Measurements from ENCODE around the gene EAF1.
"Not testable (repeated sequence)": the region's sequence is repeated elsewhere in the genome, so short reads cannot be mapped to it uniquely, and the experiment has no call there.

The EAF1 gene

DNA sequence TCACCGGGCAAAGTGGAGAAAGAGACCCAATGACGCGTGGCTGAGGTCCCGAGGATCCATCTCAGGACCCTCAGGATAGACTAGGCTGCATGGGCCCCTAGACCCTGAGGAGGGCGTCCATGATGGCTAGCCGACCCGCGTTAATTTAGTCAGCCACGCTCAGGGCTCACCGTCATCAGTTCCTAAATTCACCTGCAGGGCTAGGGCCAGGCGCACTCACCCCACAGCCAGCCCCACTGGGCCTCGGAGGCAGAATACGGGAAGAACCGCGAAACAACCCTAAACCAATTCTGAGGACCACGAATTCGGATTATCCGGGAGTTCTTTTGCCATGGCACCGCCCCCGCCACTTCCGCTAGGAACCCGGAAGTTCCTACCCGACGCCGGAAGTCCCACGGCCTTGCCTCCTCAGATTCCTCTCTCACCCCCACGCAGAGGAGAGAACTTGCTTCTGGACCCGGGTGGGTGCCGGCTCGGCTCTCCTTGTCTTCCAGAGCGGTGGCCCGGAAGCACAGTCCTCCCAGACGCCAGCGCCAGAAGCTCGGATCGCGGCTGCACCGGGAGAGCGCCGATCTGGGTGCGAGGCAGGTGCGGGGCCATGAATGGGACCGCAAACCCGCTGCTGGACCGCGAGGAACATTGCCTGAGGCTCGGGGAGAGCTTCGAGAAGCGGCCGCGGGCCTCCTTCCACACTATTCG, at the start of gene EAF1, which contains the start of gene METTL6:
Gene EAF1, plus strand, starts transcription at position 417 of the 699 bp plus-strand sequence. Its CDS starts 182 bp downstream, at position 599.
Gene METTL6, minus strand, starts transcription at position 363 of the 699 bp plus-strand sequence. CDS start 1,033 bp downstream, outside the sequence.
- peaks cover 3% of the 10 kb centered on the region for H3K36me3 Mint-ChIP-seq
- H3K9me3 Mint-ChIP-seq (ENCODE audit: low read depth) = no peaks in the 10 kb centered on the region
- peaks cover 60% of the 10 kb centered on the region for H3K4me1 Mint-ChIP-seq (ENCODE audit: low read depth)
- peak within 1 kb of the TSS; percentile 94 for H3K27ac Mint-ChIP-seq
- H3K27me3 Mint-ChIP-seq = no peaks in the 10 kb centered on the region
- peak within 1 kb of the TSS; percentile 95 for H3K4me3 Mint-ChIP-seq

DNA sequence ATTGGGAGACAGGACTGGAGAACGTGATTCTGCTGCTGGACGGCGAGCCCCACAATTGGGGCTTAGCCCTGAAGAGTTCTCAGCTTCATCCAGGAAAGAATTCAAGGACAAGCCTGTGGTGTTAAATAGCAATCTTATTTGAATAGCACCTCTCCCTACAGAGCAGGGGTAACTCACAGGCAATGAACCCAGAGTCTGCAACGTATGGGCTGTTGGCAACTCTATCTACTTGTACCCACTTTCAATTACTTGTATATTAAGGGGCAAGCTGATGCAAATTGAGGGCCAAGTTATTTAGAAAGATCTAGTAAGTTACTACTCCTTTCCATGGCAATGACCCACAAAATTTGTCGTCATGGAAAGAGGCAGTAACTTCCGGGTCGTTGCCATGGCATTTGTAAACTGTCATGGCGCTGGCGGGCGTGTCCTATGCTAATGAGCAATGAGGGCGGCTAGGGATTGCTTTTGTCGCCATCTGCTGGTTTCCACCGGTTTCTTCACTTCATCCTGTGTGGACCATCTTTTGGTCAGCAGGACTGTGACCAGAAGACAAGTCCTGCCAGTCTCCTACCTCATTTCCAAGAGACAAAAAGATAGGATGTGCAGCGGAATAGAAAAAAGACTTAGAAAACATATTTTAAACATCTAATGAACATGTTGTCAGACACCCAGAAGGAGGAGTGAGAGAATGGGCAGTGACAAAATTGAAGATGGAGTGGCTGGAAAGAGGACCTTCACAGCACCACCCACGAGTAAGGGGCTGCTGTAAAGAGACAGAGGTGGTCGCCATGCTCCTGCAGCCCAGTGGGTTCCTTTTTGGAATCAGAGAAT, 49.2 kb upstream of the EAF1 start:
- no peaks in the 10 kb centered on the region for H3K9me3 Mint-ChIP-seq (ENCODE audit: low read depth)
- peak overlapping the region; percentile 85 for H3K27ac Mint-ChIP-seq
- no peaks in the 10 kb centered on the region for H3K27me3 Mint-ChIP-seq
- no peaks in the 10 kb centered on the region for H3K36me3 Mint-ChIP-seq
- peaks cover 8% of the 10 kb centered on the region for H3K4me1 Mint-ChIP-seq (ENCODE audit: low read depth)
- peak overlapping the region; percentile 20 for H3K4me3 Mint-ChIP-seq

DNA sequence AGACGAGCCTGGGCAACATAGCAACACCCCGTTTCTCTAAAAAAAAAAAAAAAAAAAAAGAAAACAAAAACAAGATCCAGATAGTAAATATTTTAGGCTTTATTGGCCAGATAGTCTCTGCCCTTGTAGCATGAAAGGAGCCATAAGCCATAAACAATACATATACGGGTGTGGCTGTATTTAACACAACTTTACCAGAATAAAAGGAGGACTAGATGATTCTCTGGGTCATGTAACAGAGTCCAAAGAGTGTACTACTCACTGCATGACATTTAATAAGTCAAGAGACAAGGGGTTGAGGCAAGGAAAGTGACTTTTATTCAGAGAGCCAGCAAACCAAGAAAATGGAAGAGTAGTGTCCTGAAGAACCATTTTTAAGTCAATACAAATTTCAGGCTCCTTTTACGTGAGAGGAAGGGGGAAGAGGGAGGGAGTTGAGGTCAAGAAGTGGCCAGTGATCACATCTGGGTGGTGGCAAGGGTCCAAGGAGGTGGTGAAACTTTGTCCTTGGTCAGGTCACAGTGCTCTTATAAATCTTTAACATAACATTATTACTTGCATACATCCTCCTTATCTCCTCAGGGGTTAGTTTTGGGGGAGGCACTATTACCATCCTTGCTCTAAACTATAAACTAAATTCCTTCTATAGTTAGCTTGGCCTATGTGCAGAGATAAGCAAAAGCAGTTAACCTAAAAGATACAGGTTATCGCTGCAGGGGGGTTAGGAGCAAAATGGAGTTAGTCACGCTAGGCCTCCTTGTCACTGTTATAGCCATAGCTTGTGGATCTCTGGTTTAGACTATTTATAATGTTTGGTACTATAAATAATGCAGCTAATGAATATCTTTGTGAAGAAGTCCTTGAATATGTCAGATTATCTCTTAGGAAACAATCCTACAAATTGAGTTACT, 46.2 kb upstream of the EAF1 start:
- Mint-ChIP-seq H3K27me3 (no peaks in the 10 kb centered on the region), H3K36me3 (no peaks in the 10 kb centered on the region), H3K9me3 (ENCODE audit: low read depth) (peaks cover 3% of the 10 kb centered on the region), H3K4me1 (ENCODE audit: low read depth) (peaks cover 8% of the 10 kb centered on the region), H3K4me3 (no peak overlapping the region), H3K27ac (no peak overlapping the region)

DNA sequence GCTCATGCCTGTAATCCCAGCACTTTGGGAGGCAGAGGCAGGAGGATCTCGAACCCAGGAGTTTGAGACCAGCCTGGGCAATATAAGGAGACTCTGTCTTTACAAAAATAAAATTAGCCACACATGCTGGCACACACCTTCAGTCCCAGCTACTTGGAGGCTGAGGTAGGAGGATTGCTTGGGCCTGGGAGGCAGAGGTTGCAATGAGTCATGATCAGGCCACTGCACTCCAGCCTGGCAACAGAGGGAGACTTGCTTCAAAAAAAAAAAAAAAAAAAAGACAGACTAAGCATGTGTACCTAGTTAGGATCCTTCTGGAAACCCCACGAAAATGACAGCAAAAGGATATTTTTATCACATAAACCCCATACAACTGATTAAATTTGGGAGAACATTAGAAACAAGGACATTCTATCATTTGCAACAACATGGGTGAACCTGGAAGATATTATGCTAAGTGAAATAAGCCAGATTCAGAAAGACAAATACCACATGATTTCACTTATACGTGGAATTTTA, 44.9 kb upstream of the EAF1 start:
- peaks cover 2% of the 10 kb centered on the region for H3K36me3 Mint-ChIP-seq
- H3K4me1 Mint-ChIP-seq (ENCODE audit: low read depth) = peaks cover 8% of the 10 kb centered on the region
- H3K27me3 Mint-ChIP-seq = no peaks in the 10 kb centered on the region
- H3K9me3 Mint-ChIP-seq (ENCODE audit: low read depth) = peaks cover 3% of the 10 kb centered on the region
- H3K4me3 Mint-ChIP-seq = no peak overlapping the region
- no peak overlapping the region for H3K27ac Mint-ChIP-seq

DNA sequence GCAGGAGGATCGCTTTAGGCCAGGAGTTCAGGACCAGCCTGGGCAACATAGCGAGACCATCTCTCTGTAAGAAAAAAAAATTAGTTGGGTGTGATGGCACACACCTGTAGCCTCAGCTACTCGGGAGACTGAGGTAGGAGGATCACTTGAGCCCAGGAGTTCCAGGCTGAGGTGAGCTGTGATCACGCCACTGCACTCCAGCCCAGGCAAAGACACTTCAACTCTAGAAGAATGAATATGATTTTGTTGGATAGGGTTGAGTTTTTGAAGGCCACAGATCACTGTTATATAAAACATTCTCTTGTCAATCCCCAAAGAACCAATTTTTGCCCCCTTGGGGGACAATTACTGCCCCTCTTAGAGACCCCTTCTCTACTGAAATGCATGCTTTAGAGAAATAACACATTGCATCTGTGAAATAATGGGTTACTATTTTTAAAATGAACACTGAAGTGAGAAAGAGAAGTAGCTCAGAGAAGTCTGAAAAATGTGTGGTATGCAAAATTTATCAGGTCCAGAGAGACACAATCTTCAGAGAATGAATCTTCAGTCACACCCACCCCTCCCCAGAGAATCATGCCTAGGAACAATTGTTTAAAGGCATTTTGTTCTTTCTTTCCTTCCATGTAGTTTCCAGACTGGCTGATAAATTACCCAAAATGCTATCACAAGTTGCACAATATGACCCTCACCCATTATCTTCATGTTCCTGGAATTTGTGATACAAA, 42.7 kb upstream of the EAF1 start:
- Mint-ChIP-seq H3K27ac (no peak overlapping the region), H3K9me3 (ENCODE audit: low read depth) (peaks cover 3% of the 10 kb centered on the region), H3K4me1 (ENCODE audit: low read depth) (no peaks in the 10 kb centered on the region), H3K36me3 (peaks cover 2% of the 10 kb centered on the region), H3K27me3 (no peaks in the 10 kb centered on the region), H3K4me3 (no peak overlapping the region)

DNA sequence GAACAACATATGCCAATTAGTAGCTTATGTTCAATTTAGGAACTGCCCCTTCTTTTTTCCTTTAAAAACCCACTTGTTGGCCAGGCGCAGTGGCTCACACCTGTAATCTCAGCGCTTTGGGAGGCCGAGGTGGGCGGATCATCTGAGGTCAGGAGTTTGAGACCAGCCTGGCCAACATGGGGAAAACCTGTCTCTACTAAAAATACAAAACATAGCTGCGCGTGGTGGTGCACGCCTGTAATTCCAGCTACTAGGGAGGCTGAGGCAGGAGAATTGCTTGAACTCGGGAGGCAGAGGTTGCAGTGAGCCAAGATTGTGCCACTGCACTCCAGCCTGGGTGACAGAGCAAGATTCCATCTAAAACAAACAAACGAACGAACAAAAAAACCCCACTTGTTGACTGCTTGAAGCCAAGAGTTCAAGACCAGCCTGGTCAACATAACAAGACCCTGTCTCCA, 42.1 kb upstream of the EAF1 start:
- H3K9me3 Mint-ChIP-seq (ENCODE audit: low read depth); H3K27ac Mint-ChIP-seq; H3K36me3 Mint-ChIP-seq; H3K4me3 Mint-ChIP-seq; H3K27me3 Mint-ChIP-seq; H3K4me1 Mint-ChIP-seq (ENCODE audit: low read depth): not testable (repeated sequence)

- Mint-ChIP-seq H3K27me3 (no peaks in the 10 kb centered on the region), H3K4me1 (ENCODE audit: low read depth) (no peaks in the 10 kb centered on the region), H3K36me3 (peaks cover 2% of the 10 kb centered on the region), H3K9me3 (ENCODE audit: low read depth) (peaks cover 3% of the 10 kb centered on the region), H3K27ac (no peak overlapping the region), H3K4me3 (no peak overlapping the region)
Measured at GRCh38 chr3:15385901-15386653, 41.3 kb upstream of the EAF1 start.

DNA sequence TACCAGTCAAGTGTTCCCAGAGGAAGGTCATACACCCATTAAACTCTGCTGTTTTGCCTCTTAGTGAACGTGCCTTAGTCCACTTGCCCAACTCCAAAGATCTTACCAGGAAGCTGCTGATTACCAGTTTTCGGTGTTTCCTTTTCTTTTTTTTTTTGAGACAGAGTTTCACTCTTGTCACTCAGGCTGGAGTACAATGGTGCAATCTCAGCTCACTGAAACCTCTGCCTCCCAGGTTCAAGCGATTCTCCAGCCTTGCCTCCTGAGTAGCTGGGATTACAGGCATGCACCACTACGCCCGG, 40.8 kb upstream of the EAF1 start:
- H3K4me3 Mint-ChIP-seq; H3K9me3 Mint-ChIP-seq (ENCODE audit: low read depth); H3K4me1 Mint-ChIP-seq (ENCODE audit: low read depth); H3K27me3 Mint-ChIP-seq; H3K27ac Mint-ChIP-seq; H3K36me3 Mint-ChIP-seq: not testable (repeated sequence)

DNA sequence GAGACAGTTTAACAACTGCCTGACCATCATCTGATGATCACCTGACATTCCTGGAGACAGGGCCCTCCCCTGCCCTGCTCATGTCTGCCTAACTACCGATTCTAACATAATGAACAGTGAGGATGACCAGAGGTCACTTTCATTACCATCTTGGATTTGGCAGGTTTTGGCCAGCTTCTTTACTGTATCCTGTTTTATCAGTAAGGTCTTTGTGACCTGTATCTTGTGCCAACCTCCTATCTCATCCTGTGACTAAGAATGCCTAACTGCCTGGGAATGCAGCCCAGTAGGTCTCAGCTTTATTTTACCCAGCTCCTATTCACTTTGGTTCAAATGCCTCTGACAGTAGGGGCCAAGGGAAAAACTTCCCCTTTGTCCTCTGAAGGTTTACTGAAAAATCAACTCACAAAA, 40.2 kb upstream of the EAF1 start:
- Mint-ChIP-seq H3K4me1 (ENCODE audit: low read depth) (no peaks in the 10 kb centered on the region), H3K9me3 (ENCODE audit: low read depth) (peaks cover 3% of the 10 kb centered on the region), H3K36me3 (peaks cover 2% of the 10 kb centered on the region), H3K27ac (no peak overlapping the region), H3K4me3 (no peak overlapping the region), H3K27me3 (no peaks in the 10 kb centered on the region)

GRCh38 chr3:15387735-15388134, 39.7 kb upstream of the EAF1 start:
- peaks cover 2% of the 10 kb centered on the region for H3K36me3 Mint-ChIP-seq
- no peak overlapping the region for H3K27ac Mint-ChIP-seq
- no peak overlapping the region for H3K4me3 Mint-ChIP-seq
- peaks cover 3% of the 10 kb centered on the region for H3K9me3 Mint-ChIP-seq (ENCODE audit: low read depth)
- H3K27me3 Mint-ChIP-seq = no peaks in the 10 kb centered on the region
- H3K4me1 Mint-ChIP-seq (ENCODE audit: low read depth) = no peaks in the 10 kb centered on the region

DNA sequence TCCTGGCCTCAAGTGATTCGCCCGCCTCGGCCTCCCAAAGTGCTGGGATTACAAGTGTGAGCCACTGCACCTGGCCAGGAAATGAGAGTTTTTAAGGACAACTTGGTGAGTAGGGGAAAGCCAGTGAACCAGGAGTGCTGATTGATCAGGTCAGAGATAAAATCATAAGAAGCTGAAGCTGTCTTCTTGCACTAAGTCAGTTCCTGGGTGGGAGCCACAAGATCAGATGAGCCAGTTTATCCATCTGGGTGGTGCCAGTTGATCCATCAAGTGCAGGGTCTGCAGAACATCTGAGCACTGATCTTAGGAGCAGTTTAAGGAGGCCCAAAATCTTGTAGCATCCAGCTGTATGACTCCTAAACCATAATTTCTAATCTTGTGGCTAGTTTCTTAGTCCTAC, 39.1 kb upstream of the EAF1 start:
- not testable (repeated sequence) for H3K27me3 Mint-ChIP-seq; H3K27ac Mint-ChIP-seq; H3K4me3 Mint-ChIP-seq; H3K36me3 Mint-ChIP-seq; H3K9me3 Mint-ChIP-seq (ENCODE audit: low read depth); H3K4me1 Mint-ChIP-seq (ENCODE audit: low read depth)

DNA sequence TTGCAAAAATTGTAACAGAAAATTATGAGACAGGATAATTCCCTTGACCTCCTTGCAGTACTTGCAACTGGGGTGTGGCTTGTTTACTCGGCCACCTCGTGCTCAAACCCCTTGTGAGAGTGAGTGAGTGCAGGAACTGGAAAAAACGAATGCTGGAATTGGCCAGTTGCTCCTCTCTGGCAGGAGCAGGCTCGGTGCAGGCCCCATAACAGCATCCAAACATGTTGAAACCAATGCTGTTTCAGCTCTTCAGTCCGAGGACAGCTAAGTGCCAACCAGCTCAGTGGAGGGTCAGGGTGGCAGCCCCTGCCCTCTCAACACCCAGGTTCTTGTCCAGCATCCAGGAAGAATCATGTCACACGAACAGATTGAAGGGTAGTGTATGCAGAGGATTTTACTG, 36.9 kb upstream of the EAF1 start:
- H3K27ac Mint-ChIP-seq = no peak overlapping the region
- no peak overlapping the region for H3K4me3 Mint-ChIP-seq
- no peaks in the 10 kb centered on the region for H3K27me3 Mint-ChIP-seq
- no peaks in the 10 kb centered on the region for H3K4me1 Mint-ChIP-seq (ENCODE audit: low read depth)
- peaks cover 3% of the 10 kb centered on the region for H3K9me3 Mint-ChIP-seq (ENCODE audit: low read depth)
- H3K36me3 Mint-ChIP-seq = peaks cover 2% of the 10 kb centered on the region

- H3K4me1 Mint-ChIP-seq (ENCODE audit: low read depth) = no peaks in the 10 kb centered on the region
- H3K27ac Mint-ChIP-seq = no peak overlapping the region
- H3K4me3 Mint-ChIP-seq = no peak overlapping the region
- peaks cover 2% of the 10 kb centered on the region for H3K36me3 Mint-ChIP-seq
- H3K27me3 Mint-ChIP-seq = no peaks in the 10 kb centered on the region
- peaks cover 2% of the 10 kb centered on the region for H3K9me3 Mint-ChIP-seq (ENCODE audit: low read depth)
Measured at GRCh38 chr3:15391007-15391406, 36.4 kb upstream of the EAF1 start.

DNA sequence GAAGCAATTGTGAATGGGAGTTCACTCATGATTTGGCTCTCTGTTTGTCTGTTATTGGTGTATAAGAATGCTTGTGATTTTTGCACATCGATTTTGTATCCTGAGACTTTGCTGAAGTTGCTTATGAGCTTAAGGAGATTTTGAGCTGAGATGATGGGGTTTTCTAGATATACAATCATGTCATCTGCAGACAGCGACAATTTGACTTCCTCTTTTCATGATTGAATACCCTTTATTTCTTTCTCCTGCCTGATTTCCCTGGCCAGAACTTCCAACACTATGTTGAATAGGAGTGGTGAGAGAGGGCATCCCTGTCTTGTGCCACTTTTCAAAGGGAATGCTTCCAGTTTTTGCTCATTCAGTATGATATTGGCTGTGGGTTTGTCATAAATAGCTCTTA, 34.1 kb upstream of the EAF1 start:
- not testable (repeated sequence) for H3K27me3 Mint-ChIP-seq

More for the DNA sequence above, 34.1 kb upstream of the EAF1 start:
- not testable (repeated sequence) for H3K4me3 Mint-ChIP-seq; H3K36me3 Mint-ChIP-seq; H3K27ac Mint-ChIP-seq; H3K4me1 Mint-ChIP-seq (ENCODE audit: low read depth); H3K9me3 Mint-ChIP-seq (ENCODE audit: low read depth)

All from activated naive CD8-positive, alpha-beta T cell (primary cell).